GM19455 (cell line): ENCODE data around the gene DHDDS.
"Not testable (repeated sequence)": the region's sequence is repeated elsewhere in the genome, so short reads cannot be mapped to it uniquely, and the experiment has no call there.

Experiments
- ATAC-seq: cut with Tn5 transposase; IDR thresholded peaks from one replicate; pipeline ENCODE4 v1.9.1; 2021; ENCODE audit not compliant: unreplicated experiment

DHDDS gene

DNA sequence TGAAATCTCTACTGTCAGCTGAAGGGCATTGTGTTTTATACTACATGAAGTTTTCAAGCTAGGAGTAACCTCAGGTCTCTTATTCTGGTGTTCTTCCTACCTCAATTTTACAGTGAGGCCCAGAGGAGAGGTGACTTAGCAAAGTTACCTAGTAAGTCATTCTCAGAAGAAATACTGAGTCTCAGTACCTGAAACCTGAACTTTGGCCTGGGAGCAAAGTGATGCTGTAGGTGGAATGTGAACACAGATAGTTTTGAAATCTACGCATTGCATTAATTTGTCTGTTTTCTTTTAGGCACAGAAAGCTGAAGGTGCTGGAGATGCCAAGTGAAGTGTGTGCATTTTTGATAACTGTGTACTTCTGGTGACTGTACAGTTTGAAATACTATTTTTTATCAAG lies 42.7 kb downstream of the DHDDS start:
- ATAC-seq = no peak

DNA sequence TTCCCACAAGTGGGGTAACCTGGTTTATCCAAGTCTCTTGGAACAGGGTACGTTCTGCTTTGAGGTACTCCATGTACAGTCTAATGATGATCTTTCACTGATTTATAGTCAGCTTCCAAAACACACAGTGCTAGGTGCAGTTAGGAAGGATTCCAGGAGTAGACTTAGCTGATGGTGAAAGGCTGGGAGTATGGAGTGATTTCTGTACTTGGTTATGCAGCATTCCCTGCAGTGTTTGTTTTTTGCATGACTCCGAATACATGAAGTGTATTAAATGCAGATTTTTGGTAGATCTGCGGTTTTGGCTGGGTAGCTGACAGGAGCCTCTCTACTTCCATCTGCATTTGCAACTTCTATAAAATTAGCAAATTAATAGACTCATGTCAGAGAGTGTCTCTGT lies 43.9 kb downstream of the DHDDS start:
- ATAC-seq = no peak

DNA sequence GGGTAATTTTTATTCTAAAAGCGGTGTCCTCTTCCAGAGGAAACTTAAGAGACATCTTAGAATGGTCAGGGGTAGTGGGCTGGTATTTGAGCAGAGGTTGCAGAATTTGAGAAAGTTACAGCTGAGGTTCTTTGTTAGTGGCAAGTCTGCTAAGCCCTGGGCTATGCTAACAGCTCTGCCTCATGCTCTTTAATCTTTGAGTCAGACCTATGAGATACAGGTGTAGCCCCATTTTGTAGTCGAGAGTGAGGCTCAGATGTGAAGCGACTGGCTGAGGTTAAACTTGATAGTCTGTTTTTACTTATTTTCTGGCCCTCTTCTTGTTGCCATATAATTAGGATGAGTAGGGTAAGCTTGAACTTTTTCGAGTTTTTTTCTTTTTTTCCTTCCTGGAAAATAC lies 44.8 kb downstream of the DHDDS start:
- ATAC-seq = no peak

DNA sequence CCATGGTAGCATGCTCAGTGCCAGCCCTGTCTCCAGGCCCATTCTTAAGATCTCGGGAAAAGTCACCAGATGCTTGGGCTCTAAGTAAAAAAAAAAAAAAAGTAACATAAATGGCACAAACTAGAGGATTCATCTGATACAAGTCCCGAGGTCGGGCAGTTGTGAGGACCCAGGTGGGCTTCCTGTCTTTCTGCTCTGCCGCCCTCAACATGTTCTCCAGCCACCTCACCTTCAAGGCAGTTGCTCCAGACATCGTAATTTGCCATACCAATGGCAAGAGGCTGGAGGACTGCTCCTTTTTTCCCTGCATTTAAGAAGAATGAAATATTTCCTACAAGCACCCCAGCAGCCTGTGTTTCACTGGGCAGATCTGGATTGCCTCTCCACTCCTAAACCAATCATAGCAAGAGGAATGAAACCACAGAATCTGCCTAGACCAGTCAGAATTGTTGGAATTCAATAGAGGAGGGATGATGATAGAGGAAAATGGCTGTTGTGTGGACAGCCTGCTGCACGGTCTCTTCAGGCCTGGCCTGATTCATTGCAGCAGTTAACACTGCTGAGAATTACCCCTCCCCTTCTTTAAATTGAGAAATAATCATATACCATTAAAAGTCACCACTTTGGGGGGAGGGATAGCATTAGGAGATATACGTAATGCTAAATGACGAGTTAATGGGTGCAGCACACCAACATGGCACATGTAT lies 45.5 kb downstream of the DHDDS start:
- ATAC-seq = no peak

DNA sequence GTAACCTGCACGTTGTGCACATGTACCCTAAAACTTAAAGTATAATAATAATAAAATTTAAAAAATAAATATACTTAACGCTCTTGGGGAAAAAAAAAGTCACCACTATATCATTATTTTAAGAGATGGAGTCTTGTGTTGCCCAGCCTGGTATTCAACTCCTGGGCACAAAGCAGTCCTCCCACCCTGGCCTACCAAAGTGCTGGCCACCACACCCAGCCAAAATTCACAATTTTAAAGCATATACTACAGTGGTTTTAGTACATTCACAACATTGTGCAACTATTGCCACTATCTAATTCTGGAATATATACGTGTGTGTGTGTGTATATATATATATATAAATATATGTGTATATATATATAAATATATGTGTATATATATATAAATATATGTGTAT lies 46.0 kb downstream of the DHDDS start:
- ATAC-seq = no peak

DNA sequence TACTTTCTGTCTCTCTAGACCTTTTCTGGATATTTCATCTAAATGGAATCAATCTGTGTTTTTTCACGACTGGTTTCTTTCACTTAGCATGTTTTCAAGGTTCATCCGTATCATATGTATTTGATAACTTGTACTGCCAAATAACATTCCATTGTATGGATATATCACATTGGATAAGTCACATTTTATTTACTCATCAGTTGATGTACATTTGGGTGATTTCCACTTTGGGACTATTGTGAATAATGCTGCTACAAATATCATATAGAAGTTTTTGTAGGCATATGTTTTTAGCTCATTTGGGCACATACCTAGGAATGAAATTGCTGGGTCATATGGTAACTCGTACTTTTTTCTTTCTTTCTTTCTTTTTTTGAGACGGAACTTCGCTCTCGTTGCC lies 46.9 kb downstream of the DHDDS start:
- ATAC-seq = no peak

DNA sequence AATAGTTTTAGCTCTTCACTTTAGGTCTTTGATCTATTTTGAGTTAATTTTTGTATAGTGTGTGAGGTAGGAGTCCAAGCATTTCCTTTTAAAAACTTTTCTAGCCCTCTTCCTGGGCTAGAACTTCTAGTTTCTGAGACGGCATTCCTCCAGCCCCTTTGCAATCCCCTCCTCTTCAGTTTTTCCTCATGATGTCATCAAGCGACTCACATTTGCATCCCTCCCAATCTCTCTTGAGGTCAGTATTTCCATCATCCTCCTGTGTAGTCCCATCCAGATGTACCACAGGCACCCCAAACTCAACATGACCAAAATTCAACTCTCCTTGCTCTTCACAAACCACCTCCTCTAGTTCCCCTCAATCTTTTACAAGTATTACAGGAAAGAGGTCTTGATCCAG lies 50.8 kb downstream of the DHDDS start:
- no peak for ATAC-seq

DNA sequence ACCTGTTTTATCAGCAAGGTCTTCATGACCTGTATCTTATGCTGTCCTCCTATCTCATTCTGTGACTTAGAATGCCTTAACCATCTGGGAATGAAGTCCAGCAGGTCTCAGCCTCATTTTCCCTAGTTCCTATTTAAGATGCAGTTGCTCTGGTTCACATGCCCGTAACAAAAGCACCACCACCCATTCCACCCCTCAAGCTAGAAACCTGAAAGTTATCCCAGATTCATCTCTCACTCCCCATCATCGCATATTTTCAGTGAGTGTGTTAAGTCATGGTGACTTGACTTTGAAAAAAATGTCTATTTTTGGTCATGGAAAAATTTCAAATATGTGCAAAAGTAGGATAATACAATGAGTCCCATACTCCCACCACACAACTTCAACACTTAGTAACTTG lies 51.9 kb downstream of the DHDDS start:
- no peak for ATAC-seq

DNA sequence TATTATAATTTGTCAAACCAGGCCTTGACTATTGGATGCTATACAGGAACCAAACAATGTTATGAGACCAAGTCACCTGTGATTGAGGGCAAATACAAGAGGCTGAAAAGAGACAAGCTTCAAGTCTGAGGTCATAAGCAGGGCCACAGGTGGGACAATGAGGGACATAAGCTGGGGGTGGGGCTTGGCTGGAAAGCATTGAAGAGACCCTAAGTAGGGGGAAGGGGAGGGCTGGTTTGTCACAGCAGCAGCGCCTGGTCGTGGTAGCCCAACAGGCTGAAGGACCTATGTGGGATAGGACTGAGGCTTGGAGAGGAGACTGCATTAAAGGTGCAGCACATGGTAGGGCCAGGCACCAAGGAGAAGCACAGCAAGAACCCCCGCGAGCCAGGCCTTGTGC lies 58.0 kb downstream of the DHDDS start:
- ATAC-seq = no peak

DNA sequence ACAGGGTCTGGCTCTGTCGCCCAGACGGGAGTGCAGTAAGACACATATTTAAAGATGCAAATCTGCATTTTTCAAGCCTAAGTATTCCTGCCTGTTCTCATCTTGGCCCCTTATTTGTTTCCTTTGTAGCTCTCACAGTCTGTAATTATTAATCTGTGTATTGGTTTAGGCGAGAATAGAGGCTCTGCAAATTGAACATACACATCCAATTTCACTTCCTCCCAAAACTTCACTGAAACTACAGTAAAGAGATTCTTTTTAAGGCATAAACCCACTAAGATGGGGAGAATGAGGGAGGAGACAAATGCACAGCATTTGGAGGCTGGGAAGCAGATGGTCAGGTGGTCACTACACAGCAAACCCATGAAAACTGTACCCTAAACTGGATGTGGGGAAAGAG lies 61.1 kb downstream of the DHDDS start:
- ATAC-seq = no peak

DNA sequence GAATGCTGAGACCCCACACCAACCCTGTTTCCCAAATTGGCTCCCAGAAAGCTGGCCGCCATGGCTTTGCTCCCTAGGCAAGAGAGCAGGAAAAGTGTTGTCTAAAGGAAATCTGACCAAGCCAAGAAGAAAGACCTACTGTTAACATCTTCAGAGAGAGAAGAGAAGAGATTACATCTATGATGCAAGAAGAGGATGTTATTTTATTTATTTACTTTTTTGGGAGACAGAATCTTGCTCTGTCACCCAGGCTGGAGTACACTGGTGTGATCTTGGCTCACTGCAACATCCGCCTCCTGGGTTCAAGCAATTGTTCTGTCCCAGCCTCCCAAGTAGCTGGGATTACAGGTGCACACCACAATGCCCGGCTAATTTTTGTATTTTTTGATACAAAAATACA lies 61.8 kb downstream of the DHDDS start:
- ATAC-seq = no peak

DNA sequence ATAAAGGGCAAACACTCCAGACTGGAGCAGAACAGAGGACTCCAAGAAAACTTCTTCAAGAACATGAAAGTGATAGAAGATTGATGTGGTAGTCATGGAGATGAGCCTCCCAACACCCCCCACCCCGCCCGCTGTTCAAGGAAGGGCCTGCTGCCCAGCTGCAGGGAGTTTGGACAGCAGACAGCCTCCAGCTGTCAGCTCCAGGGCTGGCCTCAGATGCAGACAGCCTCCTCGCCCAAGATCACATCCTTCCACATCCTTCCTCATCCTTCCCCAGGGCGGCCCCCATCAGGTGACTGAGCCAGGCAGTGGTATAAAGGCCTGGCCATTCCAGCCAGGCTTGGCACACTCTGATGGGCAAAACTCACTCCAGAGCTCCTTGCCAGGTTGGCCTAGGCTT lies 64.7 kb downstream of the DHDDS start:
- no peak for ATAC-seq

DNA sequence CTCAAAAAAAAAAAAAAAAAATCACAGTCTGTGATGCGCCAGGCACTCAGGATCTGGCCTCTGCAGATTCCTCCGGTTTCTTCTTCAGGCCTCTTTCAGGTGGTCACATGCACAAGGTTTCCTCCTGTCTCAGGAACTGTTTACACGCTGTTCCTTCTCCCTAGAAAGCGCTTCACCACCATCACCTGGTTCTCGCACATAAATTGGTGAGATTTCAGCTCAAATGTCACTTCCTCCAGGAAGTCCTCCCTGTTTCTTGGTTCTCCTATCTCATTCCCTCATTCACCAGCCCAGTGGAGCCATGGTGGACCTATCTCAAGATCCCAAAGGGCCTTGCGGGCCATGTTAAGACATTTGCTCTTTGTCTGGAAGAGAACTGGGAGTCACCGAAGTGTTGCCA lies 66.8 kb downstream of the DHDDS start:
- ATAC-seq = no peak

DNA sequence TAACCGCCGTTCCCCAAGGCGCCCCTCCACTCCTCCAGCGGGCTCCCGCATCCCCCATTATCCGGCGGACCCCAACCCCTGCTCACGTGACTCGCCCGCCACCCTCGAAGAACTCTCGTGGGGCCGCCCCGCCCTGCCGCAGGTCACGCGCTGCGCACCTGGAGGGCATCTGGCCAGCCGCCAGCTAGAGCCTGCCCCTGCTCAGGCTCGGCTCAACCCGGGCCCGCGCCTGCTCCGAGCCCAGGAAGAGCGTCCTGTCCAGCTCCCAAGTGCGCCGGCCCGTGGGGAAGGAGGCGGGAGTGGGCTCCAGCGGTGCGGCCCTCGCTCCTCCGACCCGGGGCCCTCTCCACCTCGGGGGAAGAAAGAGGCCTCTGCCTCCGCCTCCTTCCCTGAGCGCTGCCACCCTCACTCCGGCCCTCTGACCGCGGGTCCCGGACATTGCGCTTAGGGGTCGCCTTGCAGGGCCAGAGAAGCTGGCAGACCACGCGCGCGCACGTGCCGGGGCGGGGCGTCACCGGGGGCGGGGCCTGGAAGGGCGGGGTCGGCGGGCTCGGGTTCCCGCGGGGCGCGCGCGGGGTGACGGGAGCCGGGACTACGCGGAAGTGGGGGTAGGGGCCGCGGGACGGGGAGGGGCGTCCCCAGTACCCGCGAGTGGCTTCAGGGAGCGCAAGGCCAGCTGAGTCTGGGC lies 68.5 kb downstream of the DHDDS start:
- peak; percentile 69 for ATAC-seq

DNA sequence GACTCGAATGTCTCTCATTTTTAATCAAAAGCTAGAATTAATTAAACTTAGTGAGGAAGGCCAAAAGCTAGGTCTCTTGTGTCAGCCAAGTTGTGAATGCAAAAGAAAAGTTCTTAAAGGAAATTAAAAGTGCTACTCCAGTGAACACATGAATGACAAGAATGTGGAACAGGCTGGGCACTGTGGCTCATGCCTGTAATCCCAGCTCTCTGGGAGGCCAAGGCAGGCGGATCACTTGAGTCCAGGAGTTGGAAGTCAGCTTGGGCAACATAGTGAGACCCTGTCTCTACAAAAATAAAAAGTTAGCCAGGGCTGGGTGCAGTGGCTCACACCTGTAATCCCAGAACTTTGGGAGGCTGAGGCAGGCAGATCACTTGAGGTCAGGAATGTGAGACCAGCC lies 78.6 kb downstream of the DHDDS start:
- ATAC-seq = not testable (repeated sequence)

DNA sequence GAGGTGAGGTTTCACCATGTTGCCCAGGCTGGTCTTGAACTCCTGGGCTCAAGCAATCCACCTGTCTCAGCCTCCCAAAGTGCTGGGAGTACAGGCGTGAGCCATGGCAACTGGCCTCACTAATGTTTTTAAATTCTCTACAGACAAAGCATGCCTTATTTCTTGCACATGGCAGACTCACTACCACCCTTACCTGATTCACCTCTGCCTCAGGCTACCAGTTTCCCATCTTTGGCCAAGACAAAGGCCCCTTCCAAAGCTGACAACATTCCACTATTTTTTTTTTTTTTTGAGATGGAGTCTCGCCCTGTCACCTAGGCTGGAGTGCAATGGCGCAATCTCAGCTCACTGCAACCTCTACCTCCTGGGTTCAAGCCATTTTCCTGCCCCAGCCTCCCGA lies 83.7 kb downstream of the DHDDS start:
- not testable (repeated sequence) for ATAC-seq

DNA sequence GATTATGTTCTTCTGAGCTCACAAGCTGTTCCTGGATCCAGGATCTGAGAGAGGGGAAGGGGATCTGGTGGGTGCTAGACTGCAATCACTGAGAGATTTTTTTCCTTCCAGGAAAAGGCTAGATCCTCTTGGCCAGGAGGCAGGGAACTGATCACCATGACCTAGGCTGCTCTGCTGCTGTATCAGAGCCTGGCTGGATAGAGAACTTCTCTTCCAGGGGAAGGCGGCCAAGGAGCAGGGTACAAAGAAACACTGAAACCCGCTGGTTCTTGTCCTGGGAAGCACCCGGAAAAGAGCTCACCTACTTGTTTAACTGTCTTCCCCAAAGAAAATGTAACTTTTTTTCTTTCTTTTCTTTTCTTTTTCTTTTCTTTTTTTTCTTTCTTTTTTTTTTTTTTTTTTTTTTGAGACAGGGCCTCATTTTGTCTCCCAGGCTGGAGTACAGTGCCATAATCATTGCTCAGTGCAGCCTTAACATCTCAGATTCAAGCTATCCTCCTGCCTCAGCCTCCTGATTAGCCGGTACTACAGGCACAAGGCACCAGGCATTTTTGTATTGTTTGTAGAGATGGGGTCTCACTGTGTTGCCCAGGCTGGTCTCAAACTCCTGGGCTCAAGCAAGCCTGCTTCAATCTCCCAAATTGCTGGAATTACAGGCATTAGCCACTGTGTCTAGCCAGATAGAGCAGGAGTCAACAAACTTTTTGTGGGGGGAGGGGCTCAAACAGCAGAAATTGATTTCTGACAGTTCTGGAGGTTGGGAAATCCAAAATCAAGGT lies 85.1 kb downstream of the DHDDS start:
- ATAC-seq = no peak

DNA sequence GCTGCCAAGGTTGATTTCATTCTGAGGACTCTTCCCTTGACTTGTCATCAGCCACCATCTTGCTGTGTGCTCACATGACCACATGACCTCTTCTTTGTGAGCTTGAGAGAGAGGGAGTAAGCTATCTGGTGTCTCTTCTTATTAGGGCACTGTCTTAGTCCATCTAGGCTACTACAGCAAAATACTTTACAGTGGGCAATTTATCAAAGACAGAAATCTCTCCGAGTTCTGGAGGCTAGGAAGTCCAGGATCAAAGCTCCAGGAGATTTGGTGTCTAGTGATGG lies 85.6 kb downstream of the DHDDS start:
- ATAC-seq = no peak

DNA sequence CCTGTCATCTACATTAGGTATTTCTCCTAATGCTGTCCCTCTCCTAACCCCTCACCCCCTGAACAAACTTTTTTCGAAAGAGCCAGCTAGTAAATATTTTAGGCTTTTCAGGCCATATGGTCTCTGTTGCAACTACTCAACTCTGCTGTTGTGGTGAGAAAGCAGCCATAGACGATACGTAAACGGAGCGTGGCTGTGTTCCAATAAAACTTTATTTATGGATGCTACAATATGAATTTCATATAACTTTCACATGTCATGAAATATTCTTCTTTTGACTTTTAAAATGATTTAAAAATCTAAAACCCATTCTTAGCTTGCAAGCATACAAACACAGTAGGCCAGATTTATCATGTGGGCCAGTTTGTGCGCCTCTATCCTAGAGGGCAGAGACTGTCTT lies 86.2 kb downstream of the DHDDS start:
- ATAC-seq = no peak

DNA sequence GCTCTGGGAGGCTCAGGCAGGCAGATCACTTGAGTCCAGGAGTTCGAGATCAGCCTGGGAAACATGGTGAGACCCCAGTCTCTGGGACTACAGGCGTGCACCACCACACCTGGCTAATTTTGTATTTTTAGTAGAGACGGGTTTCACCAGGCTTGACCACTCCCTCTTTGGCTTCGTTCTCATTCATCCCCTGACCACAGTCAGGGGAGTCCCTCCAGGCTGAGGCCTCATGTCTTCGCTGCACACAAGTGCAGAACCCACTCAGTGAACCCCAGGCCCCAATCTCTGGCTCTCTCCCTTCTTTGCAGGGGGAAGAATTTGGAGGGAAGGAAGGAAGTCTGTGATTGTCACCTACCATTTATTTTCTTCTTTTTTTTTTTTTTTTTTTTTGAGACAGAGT lies 88.2 kb downstream of the DHDDS start:
- ATAC-seq = no peak
